ENCODE data around the gene GRIN2A.

Gene GRIN2A

DNA sequence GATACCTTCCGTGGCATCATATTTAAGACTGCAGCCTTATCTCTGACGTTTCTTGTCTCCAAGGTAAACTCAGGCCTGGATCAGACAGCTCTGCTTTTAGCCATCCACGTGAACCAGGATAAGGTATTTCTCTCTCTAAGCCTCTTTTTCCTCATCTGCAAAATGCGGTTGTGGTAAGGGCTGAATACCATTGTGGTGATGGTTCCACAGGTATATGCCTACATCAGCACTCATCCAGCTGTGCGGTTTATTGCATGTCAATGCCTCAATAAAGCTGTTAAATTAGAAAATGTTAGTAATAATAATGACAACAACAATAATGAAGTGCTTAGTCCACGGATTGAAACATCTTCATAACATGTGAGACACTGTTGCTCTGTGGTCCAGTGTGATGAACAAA lies 104.4 kb downstream of the GRIN2A start:
- Histone ChIP-seq H3K27me3 (ENCODE audit: insufficient read depth, poor library complexity, severe bottlenecking) (no peaks in the 10 kb centered on the region), H3K27ac (replicated peaks) (no peak overlapping the region), H3K4me3 (replicated peaks; ENCODE audit: insufficient read depth, low read length) (no peak overlapping the region)
- TF ChIP-seq, protein P1, sequence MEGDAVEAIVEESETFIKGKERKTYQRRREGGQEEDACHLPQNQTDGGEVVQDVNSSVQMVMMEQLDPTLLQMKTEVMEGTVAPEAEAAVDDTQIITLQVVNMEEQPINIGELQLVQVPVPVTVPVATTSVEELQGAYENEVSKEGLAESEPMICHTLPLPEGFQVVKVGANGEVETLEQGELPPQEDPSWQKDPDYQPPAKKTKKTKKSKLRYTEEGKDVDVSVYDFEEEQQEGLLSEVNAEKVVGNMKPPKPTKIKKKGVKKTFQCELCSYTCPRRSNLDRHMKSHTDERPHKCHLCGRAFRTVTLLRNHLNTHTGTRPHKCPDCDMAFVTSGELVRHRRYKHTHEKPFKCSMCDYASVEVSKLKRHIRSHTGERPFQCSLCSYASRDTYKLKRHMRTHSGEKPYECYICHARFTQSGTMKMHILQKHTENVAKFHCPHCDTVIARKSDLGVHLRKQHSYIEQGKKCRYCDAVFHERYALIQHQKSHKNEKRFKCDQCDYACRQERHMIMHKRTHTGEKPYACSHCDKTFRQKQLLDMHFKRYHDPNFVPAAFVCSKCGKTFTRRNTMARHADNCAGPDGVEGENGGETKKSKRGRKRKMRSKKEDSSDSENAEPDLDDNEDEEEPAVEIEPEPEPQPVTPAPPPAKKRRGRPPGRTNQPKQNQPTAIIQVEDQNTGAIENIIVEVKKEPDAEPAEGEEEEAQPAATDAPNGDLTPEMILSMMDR (IDR thresholded peaks at IDR 0.05; ENCODE audit: insufficient read depth, low read length): no peak
- no peak for TF ChIP-seq POLR2AphosphoS5 (IDR thresholded peaks at IDR 0.05; ENCODE audit: low read depth)
- no peak for TF ChIP-seq SPI1 (IDR thresholded peaks at IDR 0.05; ENCODE audit: borderline replicate concordance, low read depth)
- no peak for TF ChIP-seq GABPA (IDR thresholded peaks at IDR 0.05; ENCODE audit: low read depth)
- TF ChIP-seq, protein P2, sequence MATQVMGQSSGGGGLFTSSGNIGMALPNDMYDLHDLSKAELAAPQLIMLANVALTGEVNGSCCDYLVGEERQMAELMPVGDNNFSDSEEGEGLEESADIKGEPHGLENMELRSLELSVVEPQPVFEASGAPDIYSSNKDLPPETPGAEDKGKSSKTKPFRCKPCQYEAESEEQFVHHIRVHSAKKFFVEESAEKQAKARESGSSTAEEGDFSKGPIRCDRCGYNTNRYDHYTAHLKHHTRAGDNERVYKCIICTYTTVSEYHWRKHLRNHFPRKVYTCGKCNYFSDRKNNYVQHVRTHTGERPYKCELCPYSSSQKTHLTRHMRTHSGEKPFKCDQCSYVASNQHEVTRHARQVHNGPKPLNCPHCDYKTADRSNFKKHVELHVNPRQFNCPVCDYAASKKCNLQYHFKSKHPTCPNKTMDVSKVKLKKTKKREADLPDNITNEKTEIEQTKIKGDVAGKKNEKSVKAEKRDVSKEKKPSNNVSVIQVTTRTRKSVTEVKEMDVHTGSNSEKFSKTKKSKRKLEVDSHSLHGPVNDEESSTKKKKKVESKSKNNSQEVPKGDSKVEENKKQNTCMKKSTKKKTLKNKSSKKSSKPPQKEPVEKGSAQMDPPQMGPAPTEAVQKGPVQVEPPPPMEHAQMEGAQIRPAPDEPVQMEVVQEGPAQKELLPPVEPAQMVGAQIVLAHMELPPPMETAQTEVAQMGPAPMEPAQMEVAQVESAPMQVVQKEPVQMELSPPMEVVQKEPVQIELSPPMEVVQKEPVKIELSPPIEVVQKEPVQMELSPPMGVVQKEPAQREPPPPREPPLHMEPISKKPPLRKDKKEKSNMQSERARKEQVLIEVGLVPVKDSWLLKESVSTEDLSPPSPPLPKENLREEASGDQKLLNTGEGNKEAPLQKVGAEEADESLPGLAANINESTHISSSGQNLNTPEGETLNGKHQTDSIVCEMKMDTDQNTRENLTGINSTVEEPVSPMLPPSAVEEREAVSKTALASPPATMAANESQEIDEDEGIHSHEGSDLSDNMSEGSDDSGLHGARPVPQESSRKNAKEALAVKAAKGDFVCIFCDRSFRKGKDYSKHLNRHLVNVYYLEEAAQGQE (IDR thresholded peaks at IDR 0.05; ENCODE audit: insufficient replicate concordance, low read depth): no peak
- DNase-seq (ENCODE audit: low read depth in 1 of 2, low spot score in 1 of 2): no peak

DNA sequence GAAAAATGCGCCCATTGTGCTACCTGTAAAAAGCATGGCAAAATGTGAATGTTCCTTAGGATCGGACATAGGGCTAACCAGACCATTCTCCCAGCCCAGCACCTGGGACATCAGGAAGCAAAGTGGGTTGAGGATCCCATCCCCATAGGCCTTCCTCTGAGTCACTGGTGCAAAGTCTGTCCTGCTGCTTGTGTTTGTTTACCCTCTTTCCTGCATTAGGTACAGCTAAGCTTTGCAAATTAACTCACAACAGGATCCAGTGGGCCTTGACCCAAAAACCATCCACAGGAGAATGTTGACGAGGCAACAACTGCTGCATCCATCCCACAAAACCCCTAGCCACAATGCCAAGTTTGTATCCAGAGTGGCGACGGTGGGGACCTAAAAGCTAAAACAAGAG lies 106.2 kb downstream of the GRIN2A start:
- DNase-seq (ENCODE audit: low read depth in 1 of 2, low spot score in 1 of 2): no peak
- H3K4me3 ChIP-seq (replicated peaks; ENCODE audit: insufficient read depth, low read length): no peak overlapping the region
- TF ChIP-seq GABPA (IDR thresholded peaks at IDR 0.05; ENCODE audit: low read depth): no peak
- no peak for TF ChIP-seq POLR2AphosphoS5 (IDR thresholded peaks at IDR 0.05; ENCODE audit: low read depth)
- no peak for TF ChIP-seq SPI1 (IDR thresholded peaks at IDR 0.05; ENCODE audit: borderline replicate concordance, low read depth)
- no peaks in the 10 kb centered on the region for H3K27me3 ChIP-seq (ENCODE audit: insufficient read depth, poor library complexity, severe bottlenecking)
- no peak overlapping the region for H3K27ac ChIP-seq (replicated peaks)

DNA sequence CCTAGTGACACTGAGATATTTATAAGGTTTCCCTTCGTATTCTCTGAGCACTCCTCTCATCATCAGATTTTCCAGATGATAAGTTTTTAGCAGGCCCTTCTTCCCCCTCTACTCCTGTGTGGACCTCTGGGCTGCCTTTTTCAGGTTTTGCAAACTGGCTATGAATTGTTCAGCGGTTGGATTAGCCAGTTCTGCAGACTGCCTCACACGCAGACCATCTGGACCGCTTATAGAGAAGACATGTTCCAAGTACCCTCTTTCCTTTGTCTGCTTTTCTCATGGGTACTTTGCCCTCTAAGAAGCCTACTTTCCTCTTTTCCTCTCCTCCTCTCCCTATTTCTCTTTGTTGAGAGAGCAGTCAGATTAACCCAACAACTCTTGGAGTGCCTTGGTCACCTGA lies 111.6 kb downstream of the GRIN2A start:
- DNase-seq (ENCODE audit: low read depth in 1 of 2, low spot score in 1 of 2): no peak
- TF ChIP-seq SPI1 (IDR thresholded peaks at IDR 0.05; ENCODE audit: borderline replicate concordance, low read depth): no peak
- TF ChIP-seq POLR2AphosphoS5 (IDR thresholded peaks at IDR 0.05; ENCODE audit: low read depth): no peak
- no peak overlapping the region for H3K4me3 ChIP-seq (replicated peaks; ENCODE audit: insufficient read depth, low read length)

DNA sequence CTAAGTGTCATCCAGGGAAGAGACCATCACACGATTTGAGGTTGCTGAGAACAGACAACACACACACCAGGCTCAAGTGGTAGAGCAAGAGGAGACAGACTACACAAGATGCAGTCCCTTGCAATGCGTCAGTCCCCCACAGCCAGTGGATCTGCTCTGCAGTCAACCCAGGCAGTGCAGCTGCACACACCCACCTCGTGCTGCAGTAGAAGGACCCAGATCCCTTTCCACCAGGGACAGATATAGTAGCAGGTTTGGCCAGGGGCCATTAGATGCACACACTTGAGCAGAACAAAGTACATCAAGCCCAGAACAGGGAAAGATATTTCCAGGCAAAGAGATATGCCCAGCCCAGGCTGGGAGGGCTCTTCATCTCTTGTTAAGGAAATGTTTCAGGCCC lies 112.9 kb downstream of the GRIN2A start:
- TF ChIP-seq SPI1 (IDR thresholded peaks at IDR 0.05; ENCODE audit: borderline replicate concordance, low read depth): no peak
- no peak for TF ChIP-seq POLR2AphosphoS5 (IDR thresholded peaks at IDR 0.05; ENCODE audit: low read depth)
- TF ChIP-seq, protein P2 (IDR thresholded peaks at IDR 0.05; ENCODE audit: insufficient replicate concordance, low read depth): no peak
- TF ChIP-seq, protein P1 (IDR thresholded peaks at IDR 0.05; ENCODE audit: insufficient read depth, low read length): no peak
- TF ChIP-seq GABPA (IDR thresholded peaks at IDR 0.05; ENCODE audit: low read depth): no peak
- Histone ChIP-seq H3K27ac (replicated peaks) (no peak overlapping the region), H3K27me3 (ENCODE audit: insufficient read depth, poor library complexity, severe bottlenecking) (no peaks in the 10 kb centered on the region), H3K4me3 (replicated peaks; ENCODE audit: insufficient read depth, low read length) (no peak overlapping the region)
- no peak for DNase-seq (ENCODE audit: low read depth in 1 of 2, low spot score in 1 of 2)

More for the DNA sequence above, 111.6 kb downstream of the GRIN2A start:
- Histone ChIP-seq H3K27ac (replicated peaks) (no peak overlapping the region), H3K27me3 (ENCODE audit: insufficient read depth, poor library complexity, severe bottlenecking) (no peaks in the 10 kb centered on the region)

DNA sequence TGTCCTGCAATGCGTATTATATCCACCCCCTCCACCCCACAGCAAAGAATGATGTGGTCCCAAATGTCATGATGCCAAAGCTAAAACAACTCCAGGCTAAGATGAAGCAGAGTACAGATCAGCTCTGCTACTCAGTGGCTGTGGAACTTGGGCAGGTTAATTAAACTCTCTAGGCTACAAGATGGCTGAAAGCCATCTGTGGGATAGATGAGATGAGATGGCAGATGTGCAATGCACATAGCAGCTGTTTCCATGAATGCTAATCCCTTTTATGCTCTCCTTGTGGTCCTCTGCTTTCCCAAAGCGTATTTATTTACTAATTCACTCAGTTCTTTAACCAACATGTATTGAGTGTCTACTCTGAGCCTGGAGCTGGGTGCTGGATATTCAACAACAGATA lies 114.4 kb downstream of the GRIN2A start:
- no peak for TF ChIP-seq POLR2AphosphoS5 (IDR thresholded peaks at IDR 0.05; ENCODE audit: low read depth)
- no peak for TF ChIP-seq SPI1 (IDR thresholded peaks at IDR 0.05; ENCODE audit: borderline replicate concordance, low read depth)
- TF ChIP-seq, protein P1 (IDR thresholded peaks at IDR 0.05; ENCODE audit: insufficient read depth, low read length): no peak
- TF ChIP-seq GABPA (IDR thresholded peaks at IDR 0.05; ENCODE audit: low read depth): no peak
- TF ChIP-seq, protein P2 (IDR thresholded peaks at IDR 0.05; ENCODE audit: insufficient replicate concordance, low read depth): no peak
- H3K27me3 ChIP-seq (ENCODE audit: insufficient read depth, poor library complexity, severe bottlenecking): no peaks in the 10 kb centered on the region

More for the DNA sequence above, 114.4 kb downstream of the GRIN2A start:
- Histone ChIP-seq H3K4me3 (replicated peaks; ENCODE audit: insufficient read depth, low read length) (no peak overlapping the region), H3K27ac (replicated peaks) (no peak overlapping the region)
- no peak for DNase-seq (ENCODE audit: low read depth in 1 of 2, low spot score in 1 of 2)

All from HL-60 (cell line).